ENCODE data around the gene SLC35E1. TPM values are rescaled to one million over a fixed set of nuclear protein-coding genes. Genes with fewer than 3 reads are reported as not detected.
A peak's percentile ranks its signal among the peaks of the same experiment; 100 is the strongest.

The SLC35E1 gene
- total and polyA plus RNA-seq, 2 donors (not counting 3 experiments of a cell fraction or from before 2014, with no cell fraction given), result 36.0 to 37.5 TPM

- no TSS peak for BruUV-seq (replicated peaks)
- Histone ChIP-seq H3K4me3 (replicated peaks in 1 of 3; ENCODE audit: insufficient read depth in 1 of 3, low read depth in 1 of 3, low read length in 3 of 3) (no peak overlapping the region), H3K4me2 (ENCODE audit: insufficient read depth, low read length) (no peak overlapping the region), H2AFZ (ENCODE audit: low read depth, low read length) (no peak overlapping the region), H3K9ac (replicated peaks; ENCODE audit: extremely low read depth, insufficient read depth, low read length) (no peak overlapping the region), H3K27me3 (ENCODE audit: control insufficient read depth in 2 of 2, insufficient read depth in 2 of 2, low read length in 2 of 2) (no peaks in the 10 kb centered on the region), H4K20me1 (replicated peaks; ENCODE audit: control insufficient read depth, extremely low read depth, insufficient read depth, low read length) (no peaks in the 10 kb centered on the region), H3K4me1 (ENCODE audit: control insufficient read depth, extremely low read depth, insufficient read depth, low read length) (no peaks in the 10 kb centered on the region), H3K36me3 (ENCODE audit: control insufficient read depth in 2 of 2, extremely low read depth in 1 of 2, insufficient read depth in 2 of 2, low read length in 2 of 2) (no peaks in the 10 kb centered on the region), H3K9me3 (replicated peaks; ENCODE audit: control insufficient read depth, insufficient read depth, low read length) (no peaks in the 10 kb centered on the region), H3K79me2 (ENCODE audit: control insufficient read depth, insufficient read depth, low read length) (peaks cover 92% of the 10 kb centered on the region), H3K27ac (ENCODE audit: insufficient read depth, low read depth, low read length) (no peak overlapping the region), H3K9me1 (replicated peaks; ENCODE audit: control insufficient read depth, extremely low read depth, insufficient read depth, low read length) (no peaks in the 10 kb centered on the region)
- dilution Hi-C loops (cut with MboI; ENCODE audit: extremely low pct_ligation_motif_present, low sequenced_read_pairs), result no loop called here
- peak; percentile 35 for FAIRE-seq
- CTCF ChIA-PET, result no interaction called here
- DNase-seq (ENCODE audit: low read depth, low spot score), result no peak
- POLR2A ChIA-PET, result no interaction called here
- intact Hi-C loops (cut with micrococcal nuclease), result no loop called here
- TF ChIP-seq POLR2AphosphoS5 (IDR thresholded peaks at IDR 0.05; ENCODE audit: insufficient read depth, low read depth, low read length) (no peak), MYC (IDR thresholded peaks at IDR 0.05; ENCODE audit: low read depth, low read length) (no peak), GATA2 (IDR thresholded peaks at IDR 0.05; ENCODE audit: insufficient read depth, insufficient read length, low read depth, low read length) (no peak)
Measured at GRCh38 chr19:16613841-16614240, 41.6 kb upstream of the SLC35E1 start.

DNA sequence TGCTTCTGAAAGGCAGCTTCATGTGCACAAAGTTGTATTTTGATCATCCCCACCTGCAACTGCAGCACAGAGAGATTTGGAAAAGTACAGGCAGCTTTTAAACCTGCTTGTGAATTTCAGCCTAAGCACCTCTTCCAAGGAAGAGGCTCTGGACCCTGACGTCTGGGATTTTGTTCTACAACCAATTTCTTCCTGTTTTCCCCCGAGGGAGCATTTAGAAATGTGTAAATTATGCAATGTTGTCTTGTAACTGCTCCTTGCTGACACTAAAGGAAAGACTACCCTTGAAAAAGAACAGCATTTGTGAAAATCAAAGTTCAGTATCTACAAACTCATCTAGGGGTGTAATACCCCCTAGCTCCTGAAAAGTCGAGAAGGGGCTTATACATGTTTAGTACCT lies 40.4 kb upstream of the SLC35E1 start:
- peaks cover 4% of the 10 kb centered on the region for H4K20me1 ChIP-seq (replicated peaks; ENCODE audit: control insufficient read depth, extremely low read depth, insufficient read depth, low read length)
- dilution Hi-C loops (cut with MboI; ENCODE audit: extremely low pct_ligation_motif_present, low sequenced_read_pairs), result no loop called here

More for the DNA sequence above, 40.4 kb upstream of the SLC35E1 start:
- Histone ChIP-seq H3K4me2 (ENCODE audit: insufficient read depth, low read length) (no peak overlapping the region), H3K9me1 (replicated peaks; ENCODE audit: control insufficient read depth, extremely low read depth, insufficient read depth, low read length) (no peaks in the 10 kb centered on the region), H3K27ac (ENCODE audit: insufficient read depth, low read depth, low read length) (no peak overlapping the region), H3K79me2 (ENCODE audit: control insufficient read depth, insufficient read depth, low read length) (peaks cover 90% of the 10 kb centered on the region), H3K9me3 (replicated peaks; ENCODE audit: control insufficient read depth, insufficient read depth, low read length) (no peaks in the 10 kb centered on the region), H2AFZ (ENCODE audit: low read depth, low read length) (no peak overlapping the region), H3K9ac (replicated peaks; ENCODE audit: extremely low read depth, insufficient read depth, low read length) (no peak overlapping the region), H3K36me3 (ENCODE audit: control insufficient read depth in 2 of 2, extremely low read depth in 1 of 2, insufficient read depth in 2 of 2, low read length in 2 of 2) (no peaks in the 10 kb centered on the region), H3K4me1 (ENCODE audit: control insufficient read depth, extremely low read depth, insufficient read depth, low read length) (no peaks in the 10 kb centered on the region), H3K4me3 (replicated peaks in 1 of 3; ENCODE audit: insufficient read depth in 1 of 3, low read depth in 1 of 3, low read length in 3 of 3) (no peak overlapping the region), H3K27me3 (ENCODE audit: control insufficient read depth in 2 of 2, insufficient read depth in 2 of 2, low read length in 2 of 2) (no peaks in the 10 kb centered on the region)
- no peak for DNase-seq (ENCODE audit: low read depth, low spot score)
- no peak for TF ChIP-seq MYC (IDR thresholded peaks at IDR 0.05; ENCODE audit: low read depth, low read length)
- TF ChIP-seq CTCF (IDR thresholded peaks at IDR 0.05; ENCODE audit: extremely low read depth in 1 of 2, insufficient read depth in 1 of 2, low read depth in 1 of 2, low read length in 2 of 2), result no peak
- no peak for TF ChIP-seq POLR2A (IDR thresholded peaks at IDR 0.05; ENCODE audit: low read depth, low read length)
- ChIA-PET POLR2A (no interaction called here), CTCF (interaction anchor here (1.2 kb wide), 1 partner anchor 25 kb away, joined by 4 read pairs; no protein-coding TSS in a partner anchor)
- BruUV-seq (replicated peaks), result no TSS peak
- FAIRE-seq, result no peak
- intact Hi-C loops (cut with micrococcal nuclease), result no loop called here

All from endothelial cell of umbilical vein (primary cell).